Esophagus squamous epithelium (tissue), 4 donors: ENCODE measurements around the gene CLTCL1.

Experiments
- CTCF ChIP-seq, 6 experiments: fragments of 450-650 bp in 4 of 6; fragments of 200-600 bp in 2 of 6; sonication (generic) in 2 of 6; IDR thresholded peaks; one replicate each; pipeline ENCODE4 v1.5.1; 2016 to 2019; ENCODE audit warnings: antibody characterized with exemption in 6 of 6, mild to moderate bottlenecking in 4 of 6, moderate library complexity in 4 of 6
- POLR2A ChIP-seq, 4 donors: fragments of 450-650 bp; IDR thresholded peaks; one replicate each; pipeline ENCODE4 v1.6.1; 2017; ENCODE audit warnings: antibody characterized with exemption in 4 of 4, mild to moderate bottlenecking in 4 of 4, moderate library complexity in 3 of 4

- TF ChIP-seq CTCF (IDR thresholded peaks at IDR 0.05) (no peak), POLR2A (IDR thresholded peaks at IDR 0.05) (no peak)
These were observed 1.9 kb downstream of the CLTCL1 start for GRCh38 chr22:19289475-19290161.
